GM23338 (cell line): Measurements from ENCODE around the gene ADAMTS18. TPM values are rescaled to one million over a fixed set of nuclear protein-coding genes. Genes with fewer than 3 reads are reported as not detected.

Experiments used
- ATAC-seq: fragments of 200-7000 bp; cut with Tn5 transposase; 3 replicates; pipeline ENCODE4 v1.9.1; 2020
- DNase-seq: peaks from one replicate; pipeline ENCODE4 v3.0.0-alpha.2; 2015; ENCODE audit warnings: low spot score
- H2AFZ ChIP-seq: fragments of 200-600 bp; sonication (generic); 2 replicates; pipeline ENCODE4 v1.8.0; 2016; ENCODE audit warnings: antibody characterized with exemption, mild to moderate bottlenecking, moderate library complexity
- H3F3A ChIP-seq: fragments of 200-600 bp; sonication (generic); replicated peaks from 2 replicates; pipeline ENCODE4 v1.8.0; 2017; ENCODE audit warnings: antibody characterized with exemption, mixed run types, low read depth
- H3K27ac ChIP-seq: fragments of 200-600 bp; sonication (generic); 2 replicates; pipeline ENCODE4 v1.6.1; 2016; ENCODE audit warnings: low read depth
- H3K27me3 ChIP-seq: fragments of 200-600 bp; sonication (generic); 2 replicates; pipeline ENCODE4 v1.8.0; 2016; ENCODE audit warnings: mild to moderate bottlenecking, mixed run types, moderate library complexity; ENCODE audit not compliant: insufficient read depth
- H3K36me3 ChIP-seq: fragments of 200-600 bp; sonication (generic); 2 replicates; pipeline ENCODE4 v1.8.0; 2016; ENCODE audit warnings: mild to moderate bottlenecking; ENCODE audit not compliant: insufficient read depth
- H3K4me1 ChIP-seq: fragments of 200-600 bp; sonication (generic); 2 replicates; pipeline ENCODE4 v1.8.0; 2016; ENCODE audit warnings: mild to moderate bottlenecking, moderate library complexity; ENCODE audit not compliant: insufficient read depth
- H3K4me2 ChIP-seq: fragments of 200-600 bp; sonication (generic); 2 replicates; pipeline ENCODE4 v1.7.1; 2017; ENCODE audit warnings: mixed run types
- H3K4me3 ChIP-seq: fragments of 200-600 bp; sonication (generic); 2 replicates; pipeline ENCODE4 v1.6.1; 2016; ENCODE audit warnings: mixed run types
- H3K79me2 ChIP-seq: fragments of 200-600 bp; sonication (generic); replicated peaks from 2 replicates; pipeline ENCODE4 v1.8.0; 2017; ENCODE audit warnings: mild to moderate bottlenecking; ENCODE audit not compliant: insufficient read depth
- H3K9me2 ChIP-seq: fragments of 200-600 bp; sonication (generic); 2 replicates; pipeline ENCODE4 v1.8.0; 2017; ENCODE audit not compliant: insufficient read depth
- H4K20me1 ChIP-seq: fragments of 200-600 bp; sonication (generic); replicated peaks from 2 replicates; pipeline ENCODE4 v1.8.0; 2017; ENCODE audit warnings: mild to moderate bottlenecking; ENCODE audit not compliant: insufficient read depth
- H3K27ac Mint-ChIP-seq: 2 replicates; pipeline ENCODE4 v1.8.0; 2020; ENCODE audit warnings: inconsistent platforms, mild to moderate bottlenecking, moderate library complexity, mixed read lengths
- H3K27me3 Mint-ChIP-seq: 3 replicates; pipeline ENCODE4 v1.8.0; 2022; ENCODE audit warnings: low read depth, mild to moderate bottlenecking, moderate library complexity, mixed read lengths, inconsistent platforms; ENCODE audit not compliant: insufficient read depth, poor library complexity
- H3K36me3 Mint-ChIP-seq: 3 replicates; pipeline ENCODE4 v1.8.0; 2021; ENCODE audit warnings: low read depth, mild to moderate bottlenecking, inconsistent platforms, moderate library complexity, mixed read lengths
- H3K4me1 Mint-ChIP-seq: 3 replicates; pipeline ENCODE4 v1.8.0; 2020; ENCODE audit warnings: mild to moderate bottlenecking, inconsistent platforms, mixed read lengths
- H3K4me3 Mint-ChIP-seq: 3 replicates; pipeline ENCODE4 v1.8.0; 2021; ENCODE audit warnings: moderate library complexity, mild to moderate bottlenecking, inconsistent platforms, mixed read lengths
- H3K9me3 Mint-ChIP-seq: 3 replicates; pipeline ENCODE4 v1.8.0; 2020; ENCODE audit warnings: moderate library complexity, mild to moderate bottlenecking, inconsistent platforms, mixed read lengths
- CREB1 ChIP-seq: fragments of 250-450 bp; sonication (Bioruptor Pico); IDR thresholded peaks from 2 replicates; pipeline ENCODE4 v1.5.0; 2020; ENCODE audit warnings: low read depth, mild to moderate bottlenecking, moderate library complexity
- CTCF ChIP-seq, 2 experiments: fragments of 200-600 bp in 1 of 2; sonication (generic) in 1 of 2; conservative IDR thresholded peaks; 2 replicates each; pipeline versions ENCODE4 v1.5.1 to v1.6.1; 2016 to 2017; ENCODE audit warnings: antibody characterized with exemption in 2 of 2, low read depth in 2 of 2, mild to moderate bottlenecking in 2 of 2, moderate library complexity in 1 of 2
- EZH2 ChIP-seq: fragments of 200-600 bp; sonication (generic); IDR thresholded peaks from one replicate; pipeline ENCODE4 v1.8.0; 2017; ENCODE audit warnings: antibody characterized with exemption, mild to moderate bottlenecking, low read depth; ENCODE audit not compliant: unreplicated experiment
- EZH2phosphoT487 ChIP-seq: fragments of 200-600 bp; sonication (generic); IDR thresholded peaks from one replicate; pipeline ENCODE4 v1.8.1; 2018; ENCODE audit warnings: antibody characterized with exemption; ENCODE audit not compliant: unreplicated experiment
- JUNB ChIP-seq: IDR thresholded peaks from one replicate; pipeline ENCODE4 v1.6.1; 2016; ENCODE audit warnings: antibody characterized with exemption; ENCODE audit not compliant: unreplicated experiment
- NANOG ChIP-seq: IDR thresholded peaks from 2 replicates; pipeline ENCODE4 v1.6.1; 2016; ENCODE audit warnings: antibody characterized with exemption, borderline replicate concordance
- POLR2AphosphoS5 ChIP-seq: IDR thresholded peaks from 2 replicates; pipeline ENCODE4 v1.6.1; 2016; ENCODE audit warnings: antibody characterized with exemption, low read depth
- STAT1 ChIP-seq: IDR thresholded peaks from one replicate; pipeline ENCODE4 v1.6.1; 2016; ENCODE audit warnings: antibody characterized with exemption; ENCODE audit not compliant: unreplicated experiment
- ZNF114 ChIP-seq: fragments of 250-450 bp; sonication (Bioruptor Pico); IDR thresholded peaks from 2 replicates; pipeline ENCODE4 v1.5.0; 2020; ENCODE audit warnings: mild to moderate bottlenecking, moderate library complexity
- ZNF331 ChIP-seq: fragments of 250-450 bp; sonication (Bioruptor Pico); IDR thresholded peaks from 2 replicates; pipeline ENCODE4 v1.5.0; 2020; ENCODE audit warnings: low read depth, mild to moderate bottlenecking, moderate library complexity
- polyA plus RNA-seq: library from polyadenylated mRNA; unstranded; fragments of >200 nt; fragmentation: Nextera tagmentation; extraction: Ambion mirVana; gene quantifications from 2 replicates; pipeline ENCODE4 v1.2.1, GENCODE V29; 2016
- total RNA-seq: library from RNA; depleted of rRNA; stranded (reverse); fragments of >200 nt; shearing (Covaris generic); gene quantifications from 2 replicates; pipeline ENCODE4 v1.2.3, GENCODE V29; 2014
- TF ChIP-seq, protein P1 (sequence below): fragments of 250-450 bp; sonication (Bioruptor Pico); IDR thresholded peaks from 2 replicates; pipeline ENCODE4 v1.5.0; 2020; ENCODE audit warnings: mild to moderate bottlenecking, moderate library complexity
- TF ChIP-seq, protein P2 (sequence below): IDR thresholded peaks from one replicate; pipeline ENCODE4 v1.6.1; 2018; ENCODE audit warnings: antibody characterized with exemption; ENCODE audit not compliant: unreplicated experiment
- TF ChIP-seq, protein P3 (sequence below): IDR thresholded peaks from 2 replicates; pipeline ENCODE4 v1.6.1; 2016; ENCODE audit warnings: antibody characterized with exemption

ADAMTS18 gene
- total and polyA plus RNA-seq, 2 experiments from 2014 or later = 0.15 to 0.90 TPM

DNA sequence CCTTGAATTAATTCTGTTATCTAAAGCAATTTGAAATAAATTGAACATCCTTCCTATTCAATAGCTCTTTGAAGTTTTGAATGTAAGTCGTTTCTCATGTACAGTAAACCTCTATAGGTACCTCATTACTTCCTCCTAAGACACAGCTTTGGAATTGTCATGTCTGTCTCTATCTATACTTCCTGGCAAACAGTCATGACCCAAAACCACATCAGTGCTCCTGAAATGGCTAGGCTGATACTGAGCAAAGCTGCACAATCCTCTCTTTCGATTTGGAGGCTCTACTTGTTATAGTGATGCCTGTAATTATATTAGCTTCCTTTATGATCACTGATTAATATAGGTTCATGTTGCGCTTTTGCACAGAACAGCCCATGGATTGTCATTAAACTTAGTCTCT is 110.1 kb downstream of the ADAMTS18 start:
- H3K4me2 ChIP-seq = no peak overlapping the region
- no peak overlapping the region for H3K27ac ChIP-seq
- Mint-ChIP-seq H3K4me1 (no peaks in the 10 kb centered on the region; the same call in 2 of the 3 replicates), H3K36me3 (no peaks in the 10 kb centered on the region), H3K27me3 (no peaks in the 10 kb centered on the region), H3K9me3 (no peaks in the 10 kb centered on the region), H3K4me3 (no peak overlapping the region), H3K27ac (no peak overlapping the region)
- no peaks in the 10 kb centered on the region for H3K4me1 ChIP-seq
- no peak overlapping the region for H2AFZ ChIP-seq
- H3K79me2 ChIP-seq = no peaks in the 10 kb centered on the region
- no peaks in the 10 kb centered on the region for H3K36me3 ChIP-seq
- DNase-seq (no peak), ATAC-seq (no peak)
- H4K20me1 ChIP-seq = no peaks in the 10 kb centered on the region
- no peaks in the 10 kb centered on the region for H3K27me3 ChIP-seq
- no peaks in the 10 kb centered on the region for H3K9me2 ChIP-seq
- TF ChIP-seq ZNF114 (CRISPR knock-in tag) (no peak), CTCF (conservative IDR thresholded peaks at IDR 0.05; ENCODE audit: low read depth in 2 of 2) (no peak), JUNB (no peak), STAT1 (no peak), NANOG (no peak), EZH2phosphoT487 (no peak), EZH2 (no peak), ZNF331 (no peak), CREB1 (CRISPR knock-in tag) (no peak), POLR2AphosphoS5 (no peak)
- TF ChIP-seq, protein P1, sequence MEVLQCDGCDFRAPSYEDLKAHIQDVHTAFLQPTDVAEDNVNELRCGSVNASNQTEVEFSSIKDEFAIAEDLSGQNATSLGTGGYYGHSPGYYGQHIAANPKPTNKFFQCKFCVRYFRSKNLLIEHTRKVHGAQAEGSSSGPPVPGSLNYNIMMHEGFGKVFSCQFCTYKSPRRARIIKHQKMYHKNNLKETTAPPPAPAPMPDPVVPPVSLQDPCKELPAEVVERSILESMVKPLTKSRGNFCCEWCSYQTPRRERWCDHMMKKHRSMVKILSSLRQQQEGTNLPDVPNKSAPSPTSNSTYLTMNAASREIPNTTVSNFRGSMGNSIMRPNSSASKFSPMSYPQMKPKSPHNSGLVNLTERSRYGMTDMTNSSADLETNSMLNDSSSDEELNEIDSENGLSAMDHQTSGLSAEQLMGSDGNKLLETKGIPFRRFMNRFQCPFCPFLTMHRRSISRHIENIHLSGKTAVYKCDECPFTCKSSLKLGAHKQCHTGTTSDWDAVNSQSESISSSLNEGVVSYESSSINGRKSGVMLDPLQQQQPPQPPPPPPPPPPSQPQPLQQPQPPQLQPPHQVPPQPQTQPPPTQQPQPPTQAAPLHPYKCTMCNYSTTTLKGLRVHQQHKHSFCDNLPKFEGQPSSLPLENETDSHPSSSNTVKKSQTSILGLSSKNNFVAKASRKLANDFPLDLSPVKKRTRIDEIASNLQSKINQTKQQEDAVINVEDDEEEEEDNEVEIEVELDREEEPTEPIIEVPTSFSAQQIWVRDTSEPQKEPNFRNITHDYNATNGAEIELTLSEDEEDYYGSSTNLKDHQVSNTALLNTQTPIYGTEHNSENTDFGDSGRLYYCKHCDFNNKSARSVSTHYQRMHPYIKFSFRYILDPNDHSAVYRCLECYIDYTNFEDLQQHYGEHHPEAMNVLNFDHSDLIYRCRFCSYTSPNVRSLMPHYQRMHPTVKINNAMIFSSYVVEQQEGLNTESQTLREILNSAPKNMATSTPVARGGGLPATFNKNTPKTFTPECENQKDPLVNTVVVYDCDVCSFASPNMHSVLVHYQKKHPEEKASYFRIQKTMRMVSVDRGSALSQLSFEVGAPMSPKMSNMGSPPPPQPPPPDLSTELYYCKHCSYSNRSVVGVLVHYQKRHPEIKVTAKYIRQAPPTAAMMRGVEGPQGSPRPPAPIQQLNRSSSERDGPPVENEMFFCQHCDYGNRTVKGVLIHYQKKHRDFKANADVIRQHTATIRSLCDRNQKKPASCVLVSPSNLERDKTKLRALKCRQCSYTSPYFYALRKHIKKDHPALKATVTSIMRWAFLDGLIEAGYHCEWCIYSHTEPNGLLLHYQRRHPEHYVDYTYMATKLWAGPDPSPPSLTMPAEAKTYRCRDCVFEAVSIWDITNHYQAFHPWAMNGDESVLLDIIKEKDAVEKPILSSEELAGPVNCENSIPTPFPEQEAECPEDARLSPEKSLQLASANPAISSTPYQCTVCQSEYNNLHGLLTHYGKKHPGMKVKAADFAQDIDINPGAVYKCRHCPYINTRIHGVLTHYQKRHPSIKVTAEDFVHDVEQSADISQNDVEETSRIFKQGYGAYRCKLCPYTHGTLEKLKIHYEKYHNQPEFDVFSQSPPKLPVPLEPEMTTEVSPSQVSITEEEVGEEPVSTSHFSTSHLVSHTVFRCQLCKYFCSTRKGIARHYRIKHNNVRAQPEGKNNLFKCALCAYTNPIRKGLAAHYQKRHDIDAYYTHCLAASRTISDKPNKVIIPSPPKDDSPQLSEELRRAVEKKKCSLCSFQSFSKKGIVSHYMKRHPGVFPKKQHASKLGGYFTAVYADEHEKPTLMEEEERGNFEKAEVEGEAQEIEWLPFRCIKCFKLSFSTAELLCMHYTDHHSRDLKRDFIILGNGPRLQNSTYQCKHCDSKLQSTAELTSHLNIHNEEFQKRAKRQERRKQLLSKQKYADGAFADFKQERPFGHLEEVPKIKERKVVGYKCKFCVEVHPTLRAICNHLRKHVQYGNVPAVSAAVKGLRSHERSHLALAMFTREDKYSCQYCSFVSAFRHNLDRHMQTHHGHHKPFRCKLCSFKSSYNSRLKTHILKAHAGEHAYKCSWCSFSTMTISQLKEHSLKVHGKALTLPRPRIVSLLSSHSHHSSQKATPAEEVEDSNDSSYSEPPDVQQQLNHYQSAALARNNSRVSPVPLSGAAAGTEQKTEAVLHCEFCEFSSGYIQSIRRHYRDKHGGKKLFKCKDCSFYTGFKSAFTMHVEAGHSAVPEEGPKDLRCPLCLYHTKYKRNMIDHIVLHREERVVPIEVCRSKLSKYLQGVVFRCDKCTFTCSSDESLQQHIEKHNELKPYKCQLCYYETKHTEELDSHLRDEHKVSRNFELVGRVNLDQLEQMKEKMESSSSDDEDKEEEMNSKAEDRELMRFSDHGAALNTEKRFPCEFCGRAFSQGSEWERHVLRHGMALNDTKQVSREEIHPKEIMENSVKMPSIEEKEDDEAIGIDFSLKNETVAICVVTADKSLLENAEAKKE (CRISPR knock-in tag) = no peak
- TF ChIP-seq, protein P2, sequence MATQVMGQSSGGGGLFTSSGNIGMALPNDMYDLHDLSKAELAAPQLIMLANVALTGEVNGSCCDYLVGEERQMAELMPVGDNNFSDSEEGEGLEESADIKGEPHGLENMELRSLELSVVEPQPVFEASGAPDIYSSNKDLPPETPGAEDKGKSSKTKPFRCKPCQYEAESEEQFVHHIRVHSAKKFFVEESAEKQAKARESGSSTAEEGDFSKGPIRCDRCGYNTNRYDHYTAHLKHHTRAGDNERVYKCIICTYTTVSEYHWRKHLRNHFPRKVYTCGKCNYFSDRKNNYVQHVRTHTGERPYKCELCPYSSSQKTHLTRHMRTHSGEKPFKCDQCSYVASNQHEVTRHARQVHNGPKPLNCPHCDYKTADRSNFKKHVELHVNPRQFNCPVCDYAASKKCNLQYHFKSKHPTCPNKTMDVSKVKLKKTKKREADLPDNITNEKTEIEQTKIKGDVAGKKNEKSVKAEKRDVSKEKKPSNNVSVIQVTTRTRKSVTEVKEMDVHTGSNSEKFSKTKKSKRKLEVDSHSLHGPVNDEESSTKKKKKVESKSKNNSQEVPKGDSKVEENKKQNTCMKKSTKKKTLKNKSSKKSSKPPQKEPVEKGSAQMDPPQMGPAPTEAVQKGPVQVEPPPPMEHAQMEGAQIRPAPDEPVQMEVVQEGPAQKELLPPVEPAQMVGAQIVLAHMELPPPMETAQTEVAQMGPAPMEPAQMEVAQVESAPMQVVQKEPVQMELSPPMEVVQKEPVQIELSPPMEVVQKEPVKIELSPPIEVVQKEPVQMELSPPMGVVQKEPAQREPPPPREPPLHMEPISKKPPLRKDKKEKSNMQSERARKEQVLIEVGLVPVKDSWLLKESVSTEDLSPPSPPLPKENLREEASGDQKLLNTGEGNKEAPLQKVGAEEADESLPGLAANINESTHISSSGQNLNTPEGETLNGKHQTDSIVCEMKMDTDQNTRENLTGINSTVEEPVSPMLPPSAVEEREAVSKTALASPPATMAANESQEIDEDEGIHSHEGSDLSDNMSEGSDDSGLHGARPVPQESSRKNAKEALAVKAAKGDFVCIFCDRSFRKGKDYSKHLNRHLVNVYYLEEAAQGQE = no peak
- TF ChIP-seq, protein P3, sequence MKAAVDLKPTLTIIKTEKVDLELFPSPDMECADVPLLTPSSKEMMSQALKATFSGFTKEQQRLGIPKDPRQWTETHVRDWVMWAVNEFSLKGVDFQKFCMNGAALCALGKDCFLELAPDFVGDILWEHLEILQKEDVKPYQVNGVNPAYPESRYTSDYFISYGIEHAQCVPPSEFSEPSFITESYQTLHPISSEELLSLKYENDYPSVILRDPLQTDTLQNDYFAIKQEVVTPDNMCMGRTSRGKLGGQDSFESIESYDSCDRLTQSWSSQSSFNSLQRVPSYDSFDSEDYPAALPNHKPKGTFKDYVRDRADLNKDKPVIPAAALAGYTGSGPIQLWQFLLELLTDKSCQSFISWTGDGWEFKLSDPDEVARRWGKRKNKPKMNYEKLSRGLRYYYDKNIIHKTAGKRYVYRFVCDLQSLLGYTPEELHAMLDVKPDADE = no peak
- no peaks in the 10 kb centered on the region for H3F3A ChIP-seq
- no peak overlapping the region for H3K4me3 ChIP-seq
